Endothelial cell (in vitro differentiated cells): ENCODE data around the gene TAS2R3. TPM values are rescaled to one million over a fixed set of nuclear protein-coding genes. Genes with fewer than 3 reads are reported as not detected.

ENCODE experiments used
- DNase-seq: peaks from one replicate; pipeline ENCODE4 v3.0.0; 2021; ENCODE audit warnings: low spot score
- H3K27ac Mint-ChIP-seq: one replicate; pipeline ENCODE4 v1.8.0; 2021; ENCODE audit warnings: mixed read lengths, inconsistent platforms; ENCODE audit not compliant: unreplicated experiment
- H3K27me3 Mint-ChIP-seq: one replicate; pipeline ENCODE4 v1.8.0; 2021; ENCODE audit warnings: mild to moderate bottlenecking, moderate library complexity, mixed read lengths, inconsistent platforms; ENCODE audit not compliant: unreplicated experiment
- H3K36me3 Mint-ChIP-seq: one replicate; pipeline ENCODE4 v1.8.0; 2021; ENCODE audit warnings: mild to moderate bottlenecking, low read depth, mixed read lengths, inconsistent platforms; ENCODE audit not compliant: unreplicated experiment
- H3K4me1 Mint-ChIP-seq: one replicate; pipeline ENCODE4 v1.8.0; 2021; ENCODE audit warnings: mild to moderate bottlenecking, mixed read lengths, inconsistent platforms; ENCODE audit not compliant: unreplicated experiment
- H3K4me3 Mint-ChIP-seq: one replicate; pipeline ENCODE4 v1.8.0; 2021; ENCODE audit warnings: mild to moderate bottlenecking, mixed read lengths, inconsistent platforms; ENCODE audit not compliant: unreplicated experiment
- H3K9me3 Mint-ChIP-seq: one replicate; pipeline ENCODE4 v1.8.0; 2021; ENCODE audit warnings: mixed read lengths, inconsistent platforms; ENCODE audit not compliant: unreplicated experiment
- total RNA-seq: library from RNA; stranded (reverse); fragmentation: NEBNext Ultra II Directional; extraction: Animal tissue kit (Norgen Biotek cat#: 25700); gene quantifications from one replicate; pipeline ENCODE4 v1.2.1, GENCODE V29; 2021; ENCODE audit not compliant: unreplicated experiment
- TF ChIP-seq, protein P1 (sequence below): fragments of 200-600 bp; sonication (generic); IDR thresholded peaks from one replicate; pipeline ENCODE4 v1.5.0; 2021; ENCODE audit warnings: antibody characterized with exemption; ENCODE audit not compliant: unreplicated experiment

TAS2R3 gene
- total RNA-seq, 1 donor from 2014 or later, result 0.74 TPM

DNA sequence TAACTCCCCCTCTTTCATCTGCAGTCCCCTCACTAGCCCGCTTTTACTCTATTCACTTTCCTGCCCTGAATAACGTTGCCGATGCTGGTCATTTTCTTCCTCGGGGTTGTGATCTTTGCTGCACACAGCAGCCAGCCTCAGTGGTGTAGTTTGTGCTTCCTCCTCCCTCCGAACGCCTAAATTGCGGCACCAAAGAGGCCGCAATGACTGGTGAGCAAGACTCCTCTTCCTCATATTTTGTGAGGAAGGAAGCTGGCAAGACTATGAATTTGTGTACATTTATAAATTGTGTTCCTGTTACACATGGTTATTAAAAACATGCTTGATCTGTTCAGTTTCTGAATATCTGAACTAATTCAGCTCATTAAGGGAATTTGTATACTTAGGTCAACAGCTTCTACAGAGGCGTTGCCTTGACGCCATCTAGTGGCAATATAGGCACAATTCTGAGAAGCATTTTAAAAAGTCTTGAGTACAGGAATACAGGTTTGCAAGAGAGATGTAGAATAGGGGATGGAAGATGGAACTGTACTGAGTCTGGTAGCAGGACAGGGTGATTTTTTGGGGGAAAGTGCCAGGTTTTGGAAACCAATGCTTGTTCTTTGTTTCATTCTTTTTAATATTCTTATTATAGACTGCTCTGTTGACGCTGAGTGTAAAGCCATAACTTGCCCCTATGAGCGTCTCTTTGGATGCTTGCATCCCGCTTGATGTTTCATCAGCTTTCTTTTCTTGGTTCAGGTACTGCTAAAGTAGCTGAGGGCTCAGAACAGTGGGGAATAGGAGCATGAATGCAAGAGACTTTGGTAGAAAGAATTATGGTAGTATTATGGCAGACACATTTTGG, 22.0 kb downstream of the TAS2R3 start:
- TF ChIP-seq, protein P1, sequence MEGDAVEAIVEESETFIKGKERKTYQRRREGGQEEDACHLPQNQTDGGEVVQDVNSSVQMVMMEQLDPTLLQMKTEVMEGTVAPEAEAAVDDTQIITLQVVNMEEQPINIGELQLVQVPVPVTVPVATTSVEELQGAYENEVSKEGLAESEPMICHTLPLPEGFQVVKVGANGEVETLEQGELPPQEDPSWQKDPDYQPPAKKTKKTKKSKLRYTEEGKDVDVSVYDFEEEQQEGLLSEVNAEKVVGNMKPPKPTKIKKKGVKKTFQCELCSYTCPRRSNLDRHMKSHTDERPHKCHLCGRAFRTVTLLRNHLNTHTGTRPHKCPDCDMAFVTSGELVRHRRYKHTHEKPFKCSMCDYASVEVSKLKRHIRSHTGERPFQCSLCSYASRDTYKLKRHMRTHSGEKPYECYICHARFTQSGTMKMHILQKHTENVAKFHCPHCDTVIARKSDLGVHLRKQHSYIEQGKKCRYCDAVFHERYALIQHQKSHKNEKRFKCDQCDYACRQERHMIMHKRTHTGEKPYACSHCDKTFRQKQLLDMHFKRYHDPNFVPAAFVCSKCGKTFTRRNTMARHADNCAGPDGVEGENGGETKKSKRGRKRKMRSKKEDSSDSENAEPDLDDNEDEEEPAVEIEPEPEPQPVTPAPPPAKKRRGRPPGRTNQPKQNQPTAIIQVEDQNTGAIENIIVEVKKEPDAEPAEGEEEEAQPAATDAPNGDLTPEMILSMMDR, result peak; percentile 65
- Mint-ChIP-seq H3K36me3 (peaks cover 5% of the 10 kb centered on the region), H3K4me1 (peaks cover 7% of the 10 kb centered on the region), H3K27me3 (no peaks in the 10 kb centered on the region), H3K4me3 (no peak overlapping the region), H3K27ac (no peak overlapping the region), H3K9me3 (no peaks in the 10 kb centered on the region)
- peak; percentile 15 for DNase-seq

- no peaks in the 10 kb centered on the region for H3K27me3 Mint-ChIP-seq
- H3K4me3 Mint-ChIP-seq, result no peak overlapping the region
- peaks cover 7% of the 10 kb centered on the region for H3K4me1 Mint-ChIP-seq
- no peak for DNase-seq
- TF ChIP-seq, protein P1, result no peak
- no peak overlapping the region for H3K27ac Mint-ChIP-seq
- peaks cover 9% of the 10 kb centered on the region for H3K36me3 Mint-ChIP-seq
- no peaks in the 10 kb centered on the region for H3K9me3 Mint-ChIP-seq
Measured at GRCh38 chr7:141788296-141788695, 24.4 kb downstream of the TAS2R3 start.

DNA sequence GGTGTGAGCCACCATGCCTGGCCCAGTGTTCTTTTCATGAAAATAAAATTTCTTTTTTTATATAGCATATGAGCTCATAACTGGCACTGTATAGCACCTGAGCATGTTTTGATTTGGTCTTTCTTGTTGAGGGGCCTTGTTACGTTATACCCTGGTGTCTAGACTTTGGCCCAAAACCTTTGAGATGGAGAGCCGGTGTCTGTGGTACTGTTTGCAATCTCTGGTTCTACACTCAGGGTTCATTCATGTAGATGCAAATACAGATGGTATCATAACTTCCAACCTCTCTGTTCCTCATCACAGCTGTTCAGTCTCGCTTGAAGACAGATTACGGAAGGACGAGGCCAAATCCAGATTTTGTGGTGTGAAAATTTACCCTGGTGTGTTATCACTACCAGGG, 26.0 kb downstream of the TAS2R3 start, which contains the start of gene TAS2R5:
Gene TAS2R5 (plus strand): TSS at position 301 of the 400 bp plus-strand sequence. CDS start 145 bp downstream, outside the sequence.
- DNase-seq, result no peak
- TF ChIP-seq, protein P1, result no peak
- no peak within 1 kb of the TSS for H3K4me3 Mint-ChIP-seq
- no peaks in the 10 kb centered on the region for H3K27me3 Mint-ChIP-seq
- H3K27ac Mint-ChIP-seq, result no peak within 1 kb of the TSS
- peaks cover 7% of the 10 kb centered on the region for H3K4me1 Mint-ChIP-seq
- peaks cover 9% of the 10 kb centered on the region for H3K36me3 Mint-ChIP-seq
- H3K9me3 Mint-ChIP-seq, result no peaks in the 10 kb centered on the region

- Mint-ChIP-seq H3K9me3 (no peaks in the 10 kb centered on the region), H3K27ac (no peak overlapping the region), H3K27me3 (no peaks in the 10 kb centered on the region), H3K36me3 (peaks cover 9% of the 10 kb centered on the region), H3K4me1 (peaks cover 7% of the 10 kb centered on the region), H3K4me3 (no peak overlapping the region)
- no peak for DNase-seq
- TF ChIP-seq, protein P1, result no peak
Measured at GRCh38 chr7:141792526-141792925, 28.6 kb downstream of the TAS2R3 start.

Other genes with a start within 250 kb of the TAS2R3 start
- 32.0 TPM for gene AGK, start 212.7 kb upstream of the TAS2R3 start, total RNA-seq
- gene DENND11, start 61.9 kb upstream of the TAS2R3 start, total RNA-seq, result 77.0 TPM
- gene WEE2, start 55.7 kb upstream of the TAS2R3 start, total RNA-seq, result 0.33 TPM
- gene SSBP1, start 25.7 kb upstream of the TAS2R3 start, total RNA-seq, result 130 TPM
- 1.1 TPM for gene TAS2R4, start 12.6 kb downstream of the TAS2R3 start, total RNA-seq
- gene TAS2R5, start 26.1 kb downstream of the TAS2R3 start, total RNA-seq, result 1.9 TPM
- not detected for gene PRSS37, start 77.4 kb downstream of the TAS2R3 start, total RNA-seq
- gene OR9A4, start 152.3 kb downstream of the TAS2R3 start, total RNA-seq, result not detected
- not detected for gene CLEC5A, start 182.9 kb downstream of the TAS2R3 start, total RNA-seq
- not detected for gene TAS2R38, start 209.7 kb downstream of the TAS2R3 start, total RNA-seq
- 2.3 TPM for gene MGAM, start 231.8 kb downstream of the TAS2R3 start, total RNA-seq